OCI-LY7 (cell line): ENCODE measurements around the gene ATXN1. TPM values are rescaled to one million over a fixed set of nuclear protein-coding genes. Genes with fewer than 3 reads are reported as not detected.

ENCODE experiments used
- BruUV-seq: library from RNA; stranded (reverse); fragments of 400-500 nt; replicated peaks from 2 replicates; lab custom pipeline; 2021; lab: Mats Ljungman, UMichigan
- CTCF ChIA-PET: fragments of 300-600 bp; sonication (Branson Sonifier 250); formaldehyde crosslinking; loops from one replicate; lab custom pipeline; 2022; ENCODE audit warnings: antibody characterized with exemption; ENCODE audit not compliant: unreplicated experiment; lab: Charles Lee
- POLR2A ChIA-PET: fragments of 300-600 bp; sonication (Branson Sonifier 250); formaldehyde crosslinking; loops from one replicate; lab custom pipeline; 2022; ENCODE audit warnings: antibody characterized with exemption; lab: Charles Lee
- DNase-seq: peaks from one replicate; pipeline ENCODE4 v3.0.0-alpha.2; 2015; ENCODE audit warnings: low spot score
- H2AFZ ChIP-seq: fragments of 200-600 bp; sonication (generic), shearing (Covaris generic); 2 replicates; pipeline ENCODE4 v1.6.1; 2014; ENCODE audit warnings: mild to moderate bottlenecking, antibody characterized with exemption, low read length, moderate library complexity
- H3K27ac ChIP-seq: fragments of 200-600 bp; sonication (generic); 2 replicates; pipeline ENCODE4 v1.5.1; 2014; ENCODE audit warnings: mixed run types, low read depth, mild to moderate bottlenecking, moderate library complexity, low read length, inconsistent platforms; ENCODE audit not compliant: poor library complexity, severe bottlenecking
- H3K36me3 ChIP-seq: fragments of 200-600 bp; sonication (generic); 2 replicates; pipeline ENCODE4 v1.6.1; 2014; ENCODE audit warnings: mild to moderate bottlenecking, antibody characterized with exemption, low read length, moderate library complexity, mixed read lengths; ENCODE audit not compliant: insufficient read depth
- H3K4me1 ChIP-seq: fragments of 200-600 bp; sonication (generic); 2 replicates; pipeline ENCODE4 v1.5.1; 2014; ENCODE audit warnings: mild to moderate bottlenecking, low read length; ENCODE audit not compliant: insufficient read depth, poor library complexity, severe bottlenecking
- H3K4me2 ChIP-seq: fragments of 200-600 bp; sonication (generic); 2 replicates; pipeline ENCODE4 v1.6.1; 2014; ENCODE audit warnings: mild to moderate bottlenecking, low read length
- H3K4me3 ChIP-seq: fragments of 200-600 bp; sonication (generic); 2 replicates; pipeline ENCODE4 v1.5.1; 2014; ENCODE audit warnings: mild to moderate bottlenecking, low read depth, low read length; ENCODE audit not compliant: poor library complexity, severe bottlenecking
- H3K79me2 ChIP-seq: fragments of 200-600 bp; sonication (generic); 2 replicates; pipeline ENCODE4 v1.6.1; 2016; ENCODE audit warnings: low read depth, mild to moderate bottlenecking, low read length, moderate library complexity, mixed read lengths; ENCODE audit not compliant: insufficient read depth
- H3K9me2 ChIP-seq: fragments of 200-600 bp; sonication (generic); 2 replicates; pipeline ENCODE4 v1.6.1; 2016; ENCODE audit warnings: mild to moderate bottlenecking, low read length, mixed read lengths; ENCODE audit not compliant: insufficient read depth
- H3K9me3 ChIP-seq: fragments of 200-600 bp; sonication (generic); 2 replicates; pipeline ENCODE4 v1.6.1; 2014; ENCODE audit warnings: mild to moderate bottlenecking, mixed run types, low read length, mixed read lengths
- H4K20me1 ChIP-seq: fragments of 200-600 bp; sonication (generic); 2 replicates; pipeline ENCODE4 v1.6.1; 2014; ENCODE audit warnings: mild to moderate bottlenecking, antibody characterized with exemption, low read length, moderate library complexity, mixed read lengths; ENCODE audit not compliant: insufficient read depth
- EZH2phosphoT487 ChIP-seq: fragments of 200-600 bp; sonication (generic); IDR thresholded peaks from 2 replicates; pipeline ENCODE4 v1.6.1; 2018; ENCODE audit warnings: low read depth, borderline replicate concordance, mild to moderate bottlenecking, mixed run types, antibody characterized with exemption, low read length, moderate library complexity, mixed read lengths
- intact Hi-C: fragments of 100-400 bp; cut with micrococcal nuclease; formaldehyde crosslinking; loops from one replicate; pipeline ENCODE4 v1.10.0; 2022; ENCODE audit not compliant: unreplicated experiment
- total RNA-seq, 2 experiments: library from RNA; depleted of rRNA in 1 of 2; stranded (reverse); fragments of >200 nt in 1 of 2; shearing (Covaris generic) in 1 of 2; gene quantifications; 2 replicates each; pipeline ENCODE4 v1.2.3, GENCODE V29; 2014 to 2022
- TF ChIP-seq, protein P1 (sequence below): fragments of 200-600 bp; sonication (generic); conservative IDR thresholded peaks from 2 replicates; pipeline ENCODE4 v1.5.1; 2014; ENCODE audit warnings: mild to moderate bottlenecking, antibody characterized with exemption, low read length, moderate library complexity, mixed read lengths

Gene ATXN1
- total RNA-seq, 2 experiments from 2014 or later = not detected

- intact Hi-C loops = no loop called here
- ChIA-PET POLR2A (no interaction called here), CTCF (no interaction called here)
- Histone ChIP-seq H3K4me3 (no peak overlapping the region), H3K79me2 (no peaks in the 10 kb centered on the region), H3K27ac (no peak overlapping the region), H3K36me3 (no peaks in the 10 kb centered on the region), H3K9me2 (no peaks in the 10 kb centered on the region), H3K9me3 (no peaks in the 10 kb centered on the region), H3K4me2 (no peak overlapping the region), H2AFZ (no peak overlapping the region), H4K20me1 (no peaks in the 10 kb centered on the region), H3K4me1 (no peaks in the 10 kb centered on the region)
- DNase-seq = no peak
- TF ChIP-seq EZH2phosphoT487 = no peak
- TF ChIP-seq, protein P1, sequence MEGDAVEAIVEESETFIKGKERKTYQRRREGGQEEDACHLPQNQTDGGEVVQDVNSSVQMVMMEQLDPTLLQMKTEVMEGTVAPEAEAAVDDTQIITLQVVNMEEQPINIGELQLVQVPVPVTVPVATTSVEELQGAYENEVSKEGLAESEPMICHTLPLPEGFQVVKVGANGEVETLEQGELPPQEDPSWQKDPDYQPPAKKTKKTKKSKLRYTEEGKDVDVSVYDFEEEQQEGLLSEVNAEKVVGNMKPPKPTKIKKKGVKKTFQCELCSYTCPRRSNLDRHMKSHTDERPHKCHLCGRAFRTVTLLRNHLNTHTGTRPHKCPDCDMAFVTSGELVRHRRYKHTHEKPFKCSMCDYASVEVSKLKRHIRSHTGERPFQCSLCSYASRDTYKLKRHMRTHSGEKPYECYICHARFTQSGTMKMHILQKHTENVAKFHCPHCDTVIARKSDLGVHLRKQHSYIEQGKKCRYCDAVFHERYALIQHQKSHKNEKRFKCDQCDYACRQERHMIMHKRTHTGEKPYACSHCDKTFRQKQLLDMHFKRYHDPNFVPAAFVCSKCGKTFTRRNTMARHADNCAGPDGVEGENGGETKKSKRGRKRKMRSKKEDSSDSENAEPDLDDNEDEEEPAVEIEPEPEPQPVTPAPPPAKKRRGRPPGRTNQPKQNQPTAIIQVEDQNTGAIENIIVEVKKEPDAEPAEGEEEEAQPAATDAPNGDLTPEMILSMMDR = no peak
- no TSS peak for BruUV-seq
These were observed 397.5 kb downstream of the ATXN1 start for GRCh38 chr6:16363749-16364148.

- ChIA-PET CTCF (no interaction called here), POLR2A (no interaction called here)
- intact Hi-C loops = no loop called here
- BruUV-seq = no TSS peak
- no peaks in the 10 kb centered on the region for H3K9me3 ChIP-seq
- H3K27ac ChIP-seq = no peak overlapping the region
- no peaks in the 10 kb centered on the region for H4K20me1 ChIP-seq
- H3K36me3 ChIP-seq = no peaks in the 10 kb centered on the region
- no peak overlapping the region for H2AFZ ChIP-seq
- no peak for TF ChIP-seq EZH2phosphoT487
- TF ChIP-seq, protein P1 = no peak
- H3K4me2 ChIP-seq = no peak overlapping the region
- no peak overlapping the region for H3K4me3 ChIP-seq
- no peaks in the 10 kb centered on the region for H3K4me1 ChIP-seq
- H3K9me2 ChIP-seq = no peaks in the 10 kb centered on the region
- no peak for DNase-seq
- no peaks in the 10 kb centered on the region for H3K79me2 ChIP-seq
These were observed 398.3 kb downstream of the ATXN1 start for GRCh38 chr6:16362819-16363589.

DNA sequence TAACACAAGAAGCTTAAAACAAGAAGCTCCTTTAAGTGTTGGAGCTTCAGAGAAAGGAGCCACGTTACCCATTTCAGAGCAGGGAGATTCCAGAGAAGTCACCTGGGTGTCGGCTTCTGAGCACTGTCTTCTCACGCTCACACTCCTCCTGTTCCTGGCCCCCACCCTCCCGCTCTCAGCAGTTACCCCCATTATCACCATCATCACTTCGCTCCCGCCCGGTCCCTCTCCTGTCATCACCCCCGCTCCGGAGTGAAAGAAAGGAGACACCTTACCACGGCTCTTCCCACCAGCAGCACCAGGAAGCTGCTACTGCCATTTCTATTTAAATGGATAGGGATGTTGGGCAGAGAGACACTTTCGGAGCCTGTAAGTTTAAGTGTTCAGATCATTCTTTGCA, 399.0 kb downstream of the ATXN1 start:
- Histone ChIP-seq H3K9me3 (no peaks in the 10 kb centered on the region), H3K9me2 (no peaks in the 10 kb centered on the region), H3K4me1 (no peaks in the 10 kb centered on the region), H3K36me3 (no peaks in the 10 kb centered on the region), H3K4me3 (no peak overlapping the region), H4K20me1 (no peaks in the 10 kb centered on the region), H3K4me2 (no peak overlapping the region), H3K79me2 (no peaks in the 10 kb centered on the region), H3K27ac (no peak overlapping the region), H2AFZ (no peak overlapping the region)
- no peak for DNase-seq
- BruUV-seq = no TSS peak
- ChIA-PET CTCF (no interaction called here), POLR2A (no interaction called here)
- TF ChIP-seq, protein P1 = no peak
- intact Hi-C loops = no loop called here
